Choroid plexus epithelial cell (primary cell): ENCODE measurements around the gene STAG3.
"Not testable (repeated sequence)": the region's sequence is repeated elsewhere in the genome, so short reads cannot be mapped to it uniquely, and the experiment has no call there.

Source experiments
- DNase-seq: peaks from one replicate; pipeline ENCODE4 v3.0.0-alpha.2; 2010; ENCODE audit warnings: low read depth
- H3K4me3 ChIP-seq: 2 replicates; pipeline ENCODE4 v1.5.1; 2011; ENCODE audit warnings: low read depth, mild to moderate bottlenecking, control low read depth, low read length, moderate library complexity
- TF ChIP-seq, protein P1 (sequence below): conservative IDR thresholded peaks from 2 replicates; pipeline ENCODE4 v1.5.1; 2011; ENCODE audit warnings: low read depth, mild to moderate bottlenecking, control low read depth, inconsistent platforms, low read length, moderate library complexity

STAG3 gene

DNA sequence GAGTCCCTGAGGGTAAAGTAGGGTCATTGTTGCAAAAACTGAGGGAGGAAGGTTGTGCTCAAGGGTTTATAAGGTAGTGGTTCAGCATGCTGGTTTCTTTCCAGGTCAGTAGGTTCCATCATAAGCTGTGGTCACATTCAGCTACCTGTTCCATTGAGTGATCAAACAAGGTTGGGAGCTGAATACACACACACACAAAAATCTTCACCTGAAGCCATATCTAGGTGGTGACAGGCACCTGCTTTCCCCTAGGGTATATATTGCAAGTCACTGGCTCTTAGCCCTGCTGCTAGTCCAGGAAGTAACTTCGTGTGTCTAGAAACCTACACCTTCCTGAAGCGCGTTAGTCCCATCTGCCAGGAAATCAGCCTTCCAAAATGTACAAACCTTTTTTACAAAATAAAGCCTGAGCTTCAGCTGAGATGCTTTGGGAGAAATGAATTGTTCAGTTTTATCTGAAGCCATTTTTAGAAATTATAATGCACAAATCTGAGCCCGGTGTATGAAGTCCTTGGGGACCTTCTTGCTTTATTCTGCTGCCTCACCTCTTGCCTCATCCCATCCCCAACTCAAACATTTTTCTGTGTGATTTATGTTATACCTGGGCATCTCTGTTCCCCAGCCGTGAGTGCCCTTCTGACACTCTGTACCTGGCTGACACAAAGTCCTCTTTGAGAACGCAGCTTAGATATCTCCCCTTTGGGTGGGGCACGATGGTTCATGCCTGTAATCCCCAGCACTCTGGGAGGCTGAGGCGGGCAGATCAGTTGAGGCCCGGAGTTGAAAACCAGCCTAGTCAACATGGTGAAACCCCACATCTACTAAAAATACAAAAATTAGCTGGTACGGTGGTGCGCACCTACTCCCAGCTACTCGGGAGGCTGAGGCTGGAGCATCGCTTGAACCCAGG, 39.6 kb upstream of the STAG3 start:
- H3K4me3 ChIP-seq = no peak overlapping the region
- no peak for DNase-seq
- TF ChIP-seq, protein P1, sequence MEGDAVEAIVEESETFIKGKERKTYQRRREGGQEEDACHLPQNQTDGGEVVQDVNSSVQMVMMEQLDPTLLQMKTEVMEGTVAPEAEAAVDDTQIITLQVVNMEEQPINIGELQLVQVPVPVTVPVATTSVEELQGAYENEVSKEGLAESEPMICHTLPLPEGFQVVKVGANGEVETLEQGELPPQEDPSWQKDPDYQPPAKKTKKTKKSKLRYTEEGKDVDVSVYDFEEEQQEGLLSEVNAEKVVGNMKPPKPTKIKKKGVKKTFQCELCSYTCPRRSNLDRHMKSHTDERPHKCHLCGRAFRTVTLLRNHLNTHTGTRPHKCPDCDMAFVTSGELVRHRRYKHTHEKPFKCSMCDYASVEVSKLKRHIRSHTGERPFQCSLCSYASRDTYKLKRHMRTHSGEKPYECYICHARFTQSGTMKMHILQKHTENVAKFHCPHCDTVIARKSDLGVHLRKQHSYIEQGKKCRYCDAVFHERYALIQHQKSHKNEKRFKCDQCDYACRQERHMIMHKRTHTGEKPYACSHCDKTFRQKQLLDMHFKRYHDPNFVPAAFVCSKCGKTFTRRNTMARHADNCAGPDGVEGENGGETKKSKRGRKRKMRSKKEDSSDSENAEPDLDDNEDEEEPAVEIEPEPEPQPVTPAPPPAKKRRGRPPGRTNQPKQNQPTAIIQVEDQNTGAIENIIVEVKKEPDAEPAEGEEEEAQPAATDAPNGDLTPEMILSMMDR = no peak

DNA sequence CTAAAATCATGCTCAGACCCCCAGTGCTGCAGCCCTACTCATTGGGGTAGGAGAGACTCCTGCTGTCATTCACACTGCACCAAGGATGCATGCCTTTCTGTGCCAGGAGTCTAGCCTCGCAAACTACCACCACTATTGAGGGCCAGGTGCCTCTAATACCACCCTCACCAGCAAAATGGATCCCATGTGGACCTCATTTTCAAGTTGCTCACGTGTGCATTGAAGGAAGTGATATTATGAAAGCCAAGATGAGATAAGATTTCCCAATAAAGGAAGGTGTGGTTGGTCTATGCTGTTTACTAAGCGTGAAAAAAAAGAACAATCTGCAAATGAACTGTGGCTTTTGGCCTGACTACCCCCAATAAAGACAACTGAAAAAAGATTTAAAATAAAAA, 36.2 kb upstream of the STAG3 start:
- no peak overlapping the region for H3K4me3 ChIP-seq
- TF ChIP-seq, protein P1 = no peak
- no peak for DNase-seq

DNA sequence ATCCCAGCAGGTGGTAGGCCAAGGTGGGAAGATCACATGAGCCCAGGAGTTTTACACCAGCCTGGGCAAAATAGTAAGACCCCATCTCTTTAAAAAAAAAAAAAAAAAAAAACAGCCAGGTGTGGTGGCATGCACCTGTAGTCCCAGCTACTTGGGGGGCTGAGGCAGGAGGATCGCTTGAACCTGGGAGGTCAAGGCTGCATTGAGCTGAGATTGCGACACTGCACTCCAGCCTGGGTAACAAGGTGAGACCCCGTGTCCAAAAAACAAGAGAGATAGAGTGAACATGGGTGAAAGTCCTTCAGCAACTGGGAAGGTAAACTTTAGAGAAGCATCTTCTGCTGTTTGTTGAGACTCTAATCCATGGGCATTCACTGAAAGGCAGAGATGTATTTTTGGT, 35.3 kb upstream of the STAG3 start:
- DNase-seq = no peak
- TF ChIP-seq, protein P1 = no peak
- H3K4me3 ChIP-seq = no peak overlapping the region

DNA sequence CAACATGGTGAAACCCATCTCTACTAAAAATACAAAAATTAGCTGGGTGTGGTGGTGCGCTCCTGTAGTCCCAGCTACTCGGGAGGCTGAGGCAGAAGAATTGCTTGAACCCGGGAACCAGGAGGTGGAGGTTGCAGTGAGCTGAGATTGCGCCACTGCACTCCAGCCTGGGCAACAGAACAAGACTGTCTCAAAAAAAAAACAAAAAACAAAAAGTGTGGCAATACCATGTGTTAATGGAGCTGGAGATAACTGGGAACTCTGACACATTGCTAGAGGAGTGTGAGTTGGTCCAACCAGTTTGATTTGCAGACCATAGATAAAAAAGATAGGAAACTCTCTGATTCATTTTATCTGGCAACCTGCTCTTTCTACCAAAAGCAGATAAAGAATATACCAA, 31.4 kb upstream of the STAG3 start:
- DNase-seq = peak; percentile 39

DNA sequence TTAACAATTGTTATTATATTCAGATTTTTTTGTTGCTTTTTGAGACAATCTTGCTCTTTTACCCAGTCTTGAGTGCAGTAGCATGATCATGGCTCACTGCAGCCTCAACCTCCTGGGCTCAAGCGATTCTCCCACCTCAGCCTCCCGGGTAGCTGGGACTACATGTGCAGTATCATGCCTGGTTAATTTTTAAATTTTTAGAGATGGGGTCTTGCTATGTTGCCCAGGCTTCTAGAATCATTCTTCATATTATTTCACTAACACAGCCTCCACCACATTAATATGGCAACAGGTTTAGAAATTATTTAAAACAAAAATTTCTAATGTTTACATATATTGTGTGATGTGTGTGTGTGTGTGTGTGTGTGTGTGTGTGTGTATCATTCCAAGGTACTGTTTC, 30.4 kb upstream of the STAG3 start:
- no peak overlapping the region for H3K4me3 ChIP-seq
- TF ChIP-seq, protein P1 = no peak
- no peak for DNase-seq

More for the DNA sequence above, 31.4 kb upstream of the STAG3 start:
- H3K4me3 ChIP-seq = not testable (repeated sequence)

DNA sequence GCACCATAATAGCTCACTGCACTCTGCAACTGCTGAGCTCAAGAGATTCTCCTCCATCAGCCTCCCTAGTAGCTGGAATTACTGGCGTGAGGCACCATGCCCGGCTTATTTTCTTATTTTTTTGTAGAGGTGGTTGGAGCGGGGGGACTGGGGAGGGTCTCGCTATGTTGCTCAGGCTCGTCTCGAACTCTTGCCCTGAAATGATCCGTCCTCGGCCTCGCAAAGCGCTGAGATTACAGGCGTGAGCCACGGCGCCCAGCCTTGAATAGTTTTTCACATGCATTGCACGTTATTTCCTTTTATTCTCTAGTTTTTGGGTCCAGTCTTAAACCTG, 29.5 kb upstream of the STAG3 start:
- TF ChIP-seq, protein P1 = no peak
- peak overlapping the region; percentile 41 for H3K4me3 ChIP-seq
- DNase-seq = no peak

DNA sequence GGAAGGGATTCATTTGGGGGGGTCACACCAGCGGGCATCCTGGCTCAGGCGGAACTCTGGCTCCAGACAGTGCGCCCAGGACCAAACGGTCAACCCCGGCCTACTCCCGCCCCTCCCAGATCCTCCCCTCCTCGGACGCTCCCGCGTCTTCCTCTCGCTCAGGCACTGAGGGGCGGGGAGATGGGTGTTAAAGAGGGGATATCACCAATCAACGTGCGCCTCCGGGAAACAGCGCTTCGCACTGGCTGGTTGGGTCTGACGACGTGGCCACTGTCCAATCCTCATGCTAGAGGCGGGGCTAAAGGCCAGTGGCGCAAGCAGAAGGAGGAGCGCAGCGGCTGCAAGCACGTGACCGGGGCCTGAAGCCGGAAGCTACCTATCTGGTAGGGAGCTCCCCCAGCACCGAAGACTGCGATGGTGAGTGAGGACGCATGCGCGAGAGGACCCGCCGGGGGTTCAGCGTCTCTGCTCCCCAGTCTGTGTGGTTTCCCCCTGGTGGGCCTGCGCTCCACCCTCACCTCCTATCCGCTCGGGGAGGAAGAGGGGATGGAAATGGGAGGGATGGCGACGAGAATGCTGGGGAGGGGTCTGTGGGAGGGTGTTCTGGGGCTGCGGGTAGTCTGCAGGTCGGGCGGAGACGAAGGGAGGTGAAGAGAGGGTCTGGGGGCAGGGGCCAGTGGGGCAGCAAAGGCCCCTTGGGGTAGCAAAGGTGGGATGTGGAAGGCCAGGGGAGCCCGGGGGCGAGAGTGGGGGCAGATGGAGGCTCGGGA, 29.0 kb upstream of the STAG3 start, which contains the start of gene LAMTOR4:
LAMTOR4 (plus strand) TSS at position 360 of the 770 bp plus-strand sequence; CDS start at position 415, 55 bp downstream.
- TF ChIP-seq, protein P1 = no peak
- peak; percentile 99 for DNase-seq
- peak within 1 kb of the TSS; percentile 99 for H3K4me3 ChIP-seq
